ENCODE measurements around the gene DPH2.

DNA sequence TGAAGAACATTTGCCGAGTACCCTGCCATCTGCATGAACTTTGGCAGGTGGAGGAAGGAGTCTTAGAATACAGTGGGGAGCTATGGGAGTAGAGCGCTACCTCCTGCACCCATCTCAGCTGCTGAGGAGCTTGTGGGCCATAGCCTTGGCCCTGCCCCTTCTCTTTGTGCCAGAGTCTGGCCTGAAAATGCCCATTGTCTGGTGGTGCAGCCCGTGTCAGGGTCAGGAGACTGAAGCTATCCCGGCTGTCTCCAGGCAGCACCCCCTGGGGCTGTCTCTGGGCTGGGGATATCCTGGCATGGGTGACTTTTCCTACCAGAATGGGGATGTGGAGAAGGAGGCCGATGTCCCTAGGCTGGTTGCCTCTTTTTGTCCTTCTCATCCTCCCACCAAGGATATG lies 15.8 kb upstream of the DPH2 start:
- TF ChIP-seq, protein P1, sequence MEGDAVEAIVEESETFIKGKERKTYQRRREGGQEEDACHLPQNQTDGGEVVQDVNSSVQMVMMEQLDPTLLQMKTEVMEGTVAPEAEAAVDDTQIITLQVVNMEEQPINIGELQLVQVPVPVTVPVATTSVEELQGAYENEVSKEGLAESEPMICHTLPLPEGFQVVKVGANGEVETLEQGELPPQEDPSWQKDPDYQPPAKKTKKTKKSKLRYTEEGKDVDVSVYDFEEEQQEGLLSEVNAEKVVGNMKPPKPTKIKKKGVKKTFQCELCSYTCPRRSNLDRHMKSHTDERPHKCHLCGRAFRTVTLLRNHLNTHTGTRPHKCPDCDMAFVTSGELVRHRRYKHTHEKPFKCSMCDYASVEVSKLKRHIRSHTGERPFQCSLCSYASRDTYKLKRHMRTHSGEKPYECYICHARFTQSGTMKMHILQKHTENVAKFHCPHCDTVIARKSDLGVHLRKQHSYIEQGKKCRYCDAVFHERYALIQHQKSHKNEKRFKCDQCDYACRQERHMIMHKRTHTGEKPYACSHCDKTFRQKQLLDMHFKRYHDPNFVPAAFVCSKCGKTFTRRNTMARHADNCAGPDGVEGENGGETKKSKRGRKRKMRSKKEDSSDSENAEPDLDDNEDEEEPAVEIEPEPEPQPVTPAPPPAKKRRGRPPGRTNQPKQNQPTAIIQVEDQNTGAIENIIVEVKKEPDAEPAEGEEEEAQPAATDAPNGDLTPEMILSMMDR (IDR thresholded peaks at IDR 0.05; ENCODE audit: borderline replicate concordance, extremely low read depth, low read length, poor library complexity, severe bottlenecking), result no peak
- TF ChIP-seq EZH2 (IDR thresholded peaks at IDR 0.05; ENCODE audit: borderline replicate concordance, low read depth, low read length, severe bottlenecking), result no peak

Measured in DND-41 (cell line).